ACC112 (cell line): ENCODE data around the gene MYRF.
A peak's percentile ranks its signal among the peaks of the same experiment; 100 is the strongest.

ENCODE experiments used
- H2AFZ ChIP-seq: fragments of 200-600 bp; sonication (generic); one replicate; pipeline ENCODE4 v1.6.0; 2017; ENCODE audit warnings: antibody characterized with exemption, low read length; ENCODE audit not compliant: unreplicated experiment
- H3K27ac ChIP-seq: fragments of 200-600 bp; sonication (generic); 2 replicates; pipeline ENCODE4 v1.5.1; 2014; ENCODE audit warnings: low read depth, mild to moderate bottlenecking, antibody characterized with exemption, low read length, moderate library complexity
- H3K27me3 ChIP-seq: fragments of 200-600 bp; sonication (generic); 2 replicates; pipeline ENCODE4 v1.6.1; 2014; ENCODE audit warnings: mild to moderate bottlenecking, antibody characterized with exemption, low read length, moderate library complexity, mixed read lengths; ENCODE audit not compliant: insufficient read depth
- H3K36me3 ChIP-seq: fragments of 200-600 bp; sonication (generic); 2 replicates; pipeline ENCODE4 v1.6.1; 2016; ENCODE audit warnings: mild to moderate bottlenecking, antibody characterized with exemption, low read length, moderate library complexity, mixed read lengths; ENCODE audit not compliant: insufficient read depth
- H3K4me1 ChIP-seq: fragments of 200-600 bp; sonication (generic); one replicate; pipeline ENCODE4 v1.6.1; 2016; ENCODE audit warnings: low read length, mixed read lengths; ENCODE audit not compliant: insufficient read depth, unreplicated experiment, control insufficient read depth
- H3K4me3 ChIP-seq: fragments of 200-600 bp; sonication (generic); 2 replicates; pipeline ENCODE4 v1.5.1; 2014; ENCODE audit warnings: mild to moderate bottlenecking, low read depth, low read length
- H3K79me2 ChIP-seq: fragments of 200-600 bp; sonication (generic); one replicate; pipeline ENCODE4 v1.6.0; 2016; ENCODE audit warnings: low read length; ENCODE audit not compliant: control insufficient read depth, unreplicated experiment, insufficient read depth

The MYRF gene

GRCh38 chr11:61814247-61814957 is 62.0 kb downstream of the MYRF start:
- Histone ChIP-seq H3K4me1 (peaks cover 13% of the 10 kb centered on the region), H3K79me2 (peaks cover 12% of the 10 kb centered on the region), H2AFZ (peak overlapping the region; percentile 91), H3K27me3 (no peaks in the 10 kb centered on the region), H3K36me3 (peaks cover 39% of the 10 kb centered on the region), H3K4me3 (peak overlapping the region; percentile 89), H3K27ac (peak overlapping the region; percentile 70)

DNA sequence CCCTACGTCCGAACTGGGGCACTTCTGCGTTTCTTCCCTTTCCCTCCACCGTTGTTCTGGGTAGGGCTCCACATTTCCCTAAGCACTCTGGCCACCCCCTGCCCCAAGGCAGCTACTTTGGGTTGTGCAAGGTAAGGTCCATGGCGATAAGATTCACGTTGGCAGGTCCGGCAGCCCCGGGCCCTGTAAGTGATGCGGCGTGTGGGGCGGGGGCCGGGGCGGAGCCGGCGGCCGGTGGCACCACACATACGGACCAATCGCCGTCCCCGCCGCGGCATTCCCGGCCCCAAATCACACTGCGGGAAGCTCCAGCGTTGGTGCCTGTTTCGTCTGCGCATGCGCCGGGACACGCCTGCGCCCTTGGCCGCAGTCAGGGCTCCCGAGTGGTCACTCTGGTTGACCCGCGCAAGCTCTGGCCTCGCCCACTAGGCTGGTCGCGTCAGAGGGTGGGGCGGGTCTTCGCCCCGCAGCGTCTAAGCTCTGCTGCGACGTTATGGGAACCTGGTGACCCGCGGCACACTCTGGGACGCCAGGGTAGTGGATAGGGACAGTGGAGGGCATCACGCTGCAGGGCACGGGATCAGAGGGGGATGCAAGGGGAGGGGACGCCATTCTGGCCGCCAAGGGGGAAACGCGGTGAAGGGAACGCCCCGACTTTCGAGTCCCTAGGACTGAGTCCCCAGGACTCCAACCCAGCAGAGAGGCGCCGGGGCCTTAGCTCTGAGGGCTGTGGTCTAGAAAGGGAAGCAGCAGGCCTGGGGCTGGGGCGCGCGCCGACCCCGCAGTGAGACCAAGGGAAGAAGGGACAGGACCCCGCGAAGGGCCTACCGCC is 62.7 kb downstream of the MYRF start:
- Histone ChIP-seq H3K79me2 (peaks cover 12% of the 10 kb centered on the region), H3K4me1 (peaks cover 19% of the 10 kb centered on the region), H2AFZ (peak overlapping the region; percentile 91), H3K36me3 (peaks cover 31% of the 10 kb centered on the region; the same call in 1 of the 2 replicates), H3K4me3 (peak overlapping the region; percentile 89), H3K27ac (peak overlapping the region; percentile 77), H3K27me3 (no peaks in the 10 kb centered on the region)

- H3K4me3 ChIP-seq, result peak overlapping the region; percentile 89
- H3K4me1 ChIP-seq, result peaks cover 27% of the 10 kb centered on the region
- peak overlapping the region; percentile 77 for H3K27ac ChIP-seq
- peaks cover 12% of the 10 kb centered on the region for H3K79me2 ChIP-seq
- no peak overlapping the region for H2AFZ ChIP-seq
- no peaks in the 10 kb centered on the region for H3K27me3 ChIP-seq
- 0 out of 2 replicates have a peak, but pooled peaks cover 25% of the 10 kb centered on the region for H3K36me3 ChIP-seq
Observed at GRCh38 chr11:61815790-61816735, 63.6 kb downstream of the MYRF start.

- Histone ChIP-seq H3K79me2 (peaks cover 12% of the 10 kb centered on the region), H3K27ac (peak within 1 kb of the TSS; percentile 77), H3K4me3 (peak within 1 kb of the TSS; percentile 89), H3K4me1 (peaks cover 32% of the 10 kb centered on the region), H2AFZ (peak within 1 kb of the TSS; percentile 85), H3K36me3 (0 out of 2 replicates have a peak, but pooled peaks cover 21% of the 10 kb centered on the region), H3K27me3 (no peaks in the 10 kb centered on the region)
Observed at GRCh38 chr11:61816736-61817455, 64.5 kb downstream of the MYRF start, which contains the start of gene FADS1. Gene FADS1 (minus strand): TSS chr11:61817003. CDS start chr11:61816929, 74 bp downstream.

DNA sequence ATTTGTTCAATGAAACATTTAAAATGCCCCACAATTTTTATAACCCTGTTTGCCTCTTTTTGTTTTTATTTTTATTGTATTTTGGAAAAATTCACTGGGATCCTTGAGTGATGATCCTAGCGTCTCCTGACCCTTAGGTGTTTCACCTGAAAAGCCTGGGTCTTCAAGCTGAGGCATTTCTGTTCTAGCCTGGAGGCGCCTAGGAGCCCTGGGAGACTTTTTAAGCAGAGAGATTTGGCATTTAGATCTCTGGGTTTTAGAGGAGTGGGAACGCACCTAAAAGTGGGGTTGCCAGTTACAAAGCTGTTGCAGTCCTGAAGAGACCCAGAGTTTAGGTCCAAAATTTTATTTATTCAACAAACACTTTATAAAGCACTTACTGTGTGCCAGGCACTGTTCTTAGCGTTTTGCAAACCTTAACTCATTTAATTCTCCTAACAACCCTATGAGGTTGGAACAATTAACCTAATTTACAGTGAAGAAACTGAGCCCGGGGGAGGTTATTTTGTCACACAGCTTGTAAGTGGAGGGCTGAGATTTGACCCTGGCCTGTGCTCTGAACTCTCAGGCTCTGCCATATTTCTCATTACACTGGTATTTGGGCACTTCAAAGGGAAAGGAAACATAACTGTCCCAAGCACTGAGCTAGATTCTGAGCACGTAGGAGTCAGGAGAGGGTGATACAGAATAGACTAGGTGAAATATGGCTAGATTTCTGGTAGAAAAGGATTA is 65.2 kb downstream of the MYRF start:
- Histone ChIP-seq H3K27me3 (no peaks in the 10 kb centered on the region), H3K4me1 (peaks cover 32% of the 10 kb centered on the region), H3K27ac (peak overlapping the region; percentile 65), H3K79me2 (peaks cover 12% of the 10 kb centered on the region), H3K4me3 (peak overlapping the region; percentile 89), H3K36me3 (0 out of 2 replicates have a peak, but pooled peaks cover 16% of the 10 kb centered on the region), H2AFZ (peak overlapping the region; percentile 85)

GRCh38 chr11:61820174-61820573 is 67.7 kb downstream of the MYRF start:
- Histone ChIP-seq H3K79me2 (peaks cover 6% of the 10 kb centered on the region), H3K4me3 (no peak overlapping the region), H3K36me3 (no peaks in the 10 kb centered on the region), H3K27ac (peak overlapping the region; percentile 54), H2AFZ (no peak overlapping the region), H3K4me1 (peaks cover 32% of the 10 kb centered on the region), H3K27me3 (no peaks in the 10 kb centered on the region)

DNA sequence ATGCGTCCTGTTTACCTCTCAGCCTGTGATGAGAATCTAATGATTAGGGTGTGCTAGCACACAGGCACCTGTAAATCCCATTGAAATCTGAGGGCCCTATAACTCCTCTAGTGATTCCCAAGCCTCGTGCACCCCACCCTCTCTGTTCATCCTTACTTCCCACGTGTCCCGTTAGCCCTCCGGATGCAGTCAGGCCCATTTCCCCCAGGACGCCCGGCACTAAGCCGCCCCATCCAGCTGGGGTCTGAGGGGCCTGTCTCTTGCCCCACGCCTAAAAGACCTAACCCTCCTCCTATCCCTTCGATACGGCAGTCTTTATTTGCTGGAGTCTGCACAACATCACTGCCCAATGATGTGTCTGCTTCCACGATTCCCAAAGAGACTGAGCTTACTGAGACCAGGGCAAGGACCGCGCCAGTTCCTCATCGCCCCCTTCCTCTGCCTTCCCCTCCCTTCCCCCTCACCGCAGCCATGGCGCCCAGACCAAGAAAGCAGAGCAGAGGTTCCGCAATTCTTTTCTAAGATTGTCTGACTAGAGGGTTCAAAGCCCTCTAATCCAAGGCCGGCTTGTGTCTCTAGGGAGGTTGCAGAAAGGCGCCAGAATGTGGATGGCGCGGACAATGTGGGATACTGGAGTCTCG is 74.6 kb downstream of the MYRF start:
- H2AFZ ChIP-seq, result no peak overlapping the region
- H3K4me3 ChIP-seq, result peak overlapping the region; percentile 88
- H3K27ac ChIP-seq, result 0 out of 2 replicates have a peak overlapping the region, but pooled peaks have one; percentile 13
- no peaks in the 10 kb centered on the region for H3K27me3 ChIP-seq
- no peaks in the 10 kb centered on the region for H3K36me3 ChIP-seq
- peaks cover 31% of the 10 kb centered on the region for H3K79me2 ChIP-seq
- H3K4me1 ChIP-seq, result peaks cover 17% of the 10 kb centered on the region

- peak within 1 kb of the TSS; percentile 88 for H3K4me3 ChIP-seq
- H2AFZ ChIP-seq, result peak within 1 kb of the TSS; percentile 29
- no peaks in the 10 kb centered on the region for H3K36me3 ChIP-seq
- peaks cover 17% of the 10 kb centered on the region for H3K4me1 ChIP-seq
- peaks cover 33% of the 10 kb centered on the region for H3K79me2 ChIP-seq
- peak within 1 kb of the TSS; percentile 13; the same call in 1 of the 2 replicates for H3K27ac ChIP-seq
- H3K27me3 ChIP-seq, result no peaks in the 10 kb centered on the region
Observed at GRCh38 chr11:61827571-61828378, 75.3 kb downstream of the MYRF start, which contains the start of gene FADS2. Gene FADS2 (plus strand): TSS chr11:61828300. CDS start chr11:61828391, 91 bp downstream.
